HCT116 (cell line): ENCODE data around the gene MBOAT7. TPM values are rescaled to one million over a fixed set of nuclear protein-coding genes. Genes with fewer than 3 reads are reported as not detected.

ENCODE experiments used
- ATAC-seq: fragments of 200-7000 bp; cut with Tn5 transposase; 2 replicates; pipeline ENCODE4 v1.9.1; 2020; ENCODE audit warnings: mild to moderate bottlenecking, moderate library complexity
- BruUV-seq: library from RNA; stranded (reverse); fragments of 400-500 nt; replicated peaks from 2 replicates; lab custom pipeline; 2021; lab: Mats Ljungman, UMichigan
- CTCF ChIA-PET: fragments of 300-600 bp; sonication (Branson Sonifier 250); formaldehyde crosslinking; loops from one replicate; lab custom pipeline; 2021; ENCODE audit warnings: antibody characterized with exemption; lab: Charles Lee
- POLR2A ChIA-PET: fragments of 300-600, 350-600 bp; sonication (Branson Sonifier 250); formaldehyde crosslinking; loops from one replicate; lab custom pipeline; 2021; ENCODE audit warnings: antibody characterized with exemption; lab: Charles Lee
- RAD21 ChIA-PET, 2 experiments: fragments of 300-600 bp; sonication (Branson Sonifier 250); formaldehyde crosslinking; loops; one replicate each; lab custom pipeline; 2023; ENCODE audit warnings: low total read pairs in 2 of 2; ENCODE audit not compliant: uncharacterized antibody in 2 of 2, unreplicated experiment in 2 of 2, low non-redundant PET in 1 of 2; lab: Charles Lee
- DNase-seq: peaks from one replicate; pipeline ENCODE4 v3.0.0-alpha.2; 2010; ENCODE audit warnings: low read depth, low spot score
- H2AFZ ChIP-seq: fragments of 200-600 bp; shearing (Covaris generic), sonication (generic); 2 replicates; pipeline ENCODE4 v1.6.1; 2017; ENCODE audit warnings: low read depth, mixed run types, mixed read lengths, antibody characterized with exemption, low read length; ENCODE audit not compliant: poor library complexity, severe bottlenecking
- H3K27ac ChIP-seq: 2 replicates; pipeline ENCODE4 v1.5.1; 2012; ENCODE audit warnings: low read depth, low read length
- H3K27me3 ChIP-seq: fragments of 200-600 bp; sonication (generic); 2 replicates; pipeline ENCODE4 v1.6.1; 2016; ENCODE audit warnings: mixed run types, low read length, mixed read lengths; ENCODE audit not compliant: insufficient read depth
- H3K36me3 ChIP-seq, 2 experiments: fragments of 200-500 bp in 1 of 2; fragments of 200-600 bp in 1 of 2; sonication (Bioruptor generic) in 1 of 2; sonication (generic) in 1 of 2; 2 replicates each; pipeline versions ENCODE4 v1.5.1 to v1.6.1; 2014 to 2016; ENCODE audit warnings: low read length in 2 of 2, inconsistent platforms in 1 of 2, mixed read lengths in 1 of 2, mixed run types in 1 of 2; ENCODE audit not compliant: insufficient read depth in 2 of 2, control insufficient read depth in 1 of 2
- H3K4me1 ChIP-seq, 2 experiments: fragments of 200-600 bp in 1 of 2; sonication (generic) in 1 of 2; 2 replicates each; pipeline versions ENCODE4 v1.5.1 to v1.6.1; 2012 to 2017; ENCODE audit warnings: low read length in 2 of 2, inconsistent platforms in 1 of 2, mild to moderate bottlenecking in 1 of 2, mixed read lengths in 1 of 2, mixed run types in 1 of 2, moderate library complexity in 1 of 2; ENCODE audit not compliant: insufficient read depth in 2 of 2, control insufficient read depth in 1 of 2
- H3K4me2 ChIP-seq: fragments of 200-600 bp; sonication (generic); 2 replicates; pipeline ENCODE4 v1.6.1; 2017; ENCODE audit warnings: mixed run types, low read length, mixed read lengths
- H3K4me3 ChIP-seq, 2 experiments: fragments of 200-600 bp in 1 of 2; sonication (generic) in 1 of 2; replicated peaks in 1 of 2; 2 replicates each; pipeline ENCODE4 v1.5.1; 2011 to 2016; ENCODE audit warnings: low read length in 2 of 2, control low read depth in 1 of 2, low read depth in 1 of 2, mild to moderate bottlenecking in 1 of 2, mixed read lengths in 1 of 2, mixed run types in 1 of 2
- H3K79me2 ChIP-seq: fragments of 200-600 bp; sonication (generic); 2 replicates; pipeline ENCODE4 v1.6.1; 2017; ENCODE audit warnings: mild to moderate bottlenecking, mixed run types, low read length, moderate library complexity, mixed read lengths; ENCODE audit not compliant: insufficient read depth
- H3K9ac ChIP-seq: fragments of 200-600 bp; sonication (generic); 2 replicates; pipeline ENCODE4 v1.6.1; 2016; ENCODE audit warnings: low read length, mixed read lengths
- H3K9me2 ChIP-seq: fragments of 200-600 bp; sonication (generic), shearing (Covaris generic); 2 replicates; pipeline ENCODE4 v1.6.1; 2017; ENCODE audit warnings: mixed run types, mild to moderate bottlenecking, moderate library complexity; ENCODE audit not compliant: insufficient read depth
- H3K9me3 ChIP-seq, 2 experiments: fragments of 200-500 bp in 1 of 2; fragments of 200-600 bp in 1 of 2; sonication (Bioruptor generic) in 1 of 2; sonication (generic) in 1 of 2; 2 replicates each; pipeline ENCODE4 v1.6.1; 2014 to 2017; ENCODE audit warnings: low read length in 2 of 2, mixed read lengths in 2 of 2, inconsistent platforms in 1 of 2, low read depth in 1 of 2, mild to moderate bottlenecking in 1 of 2, mixed run types in 1 of 2, moderate library complexity in 1 of 2; ENCODE audit not compliant: control insufficient read depth in 1 of 2, insufficient read depth in 1 of 2
- H4K20me1 ChIP-seq: fragments of 200-600 bp; sonication (generic), shearing (Covaris generic); 2 replicates; pipeline ENCODE4 v1.6.1; 2017; ENCODE audit warnings: mixed run types, mild to moderate bottlenecking, moderate library complexity; ENCODE audit not compliant: insufficient read depth
- FOSL1 ChIP-seq: IDR thresholded peaks from 2 replicates; pipeline ENCODE4 v1.6.1; 2012; ENCODE audit warnings: low read depth
- POLR2A ChIP-seq: IDR thresholded peaks from 2 replicates; pipeline ENCODE4 v1.7.0; 2011; ENCODE audit warnings: borderline replicate concordance; ENCODE audit not compliant: insufficient read depth, insufficient read length; ENCODE audit errors: extremely low read depth
- POLR2AphosphoS5 ChIP-seq: IDR thresholded peaks from 2 replicates; pipeline ENCODE4 v1.6.1; 2011; ENCODE audit warnings: mild to moderate bottlenecking, low read depth, low read length, moderate library complexity
- intact Hi-C: fragments of 100-400 bp; cut with micrococcal nuclease; formaldehyde crosslinking; loops from 2 replicates; pipeline ENCODE4 v1.10.0; 2022
- total RNA-seq: library from RNA; stranded (reverse); gene quantifications from one replicate; pipeline ENCODE4 v1.2.1, GENCODE V29; 2021; ENCODE audit not compliant: unreplicated experiment
- TF ChIP-seq, protein P1 (sequence below), 3 experiments: fragments of 200-600 bp in 1 of 3; sonication (generic) in 1 of 3; IDR thresholded peaks in 2 of 3; conservative IDR thresholded peaks in 1 of 3; 2 replicates each; pipeline ENCODE4 v1.5.1; 2012 to 2017; ENCODE audit warnings: low read depth in 2 of 3, low read length in 2 of 3, antibody characterized with exemption in 1 of 3, borderline replicate concordance in 1 of 3, control low read depth in 1 of 3, mild to moderate bottlenecking in 1 of 3, mixed read lengths in 1 of 3, mixed run types in 1 of 3, moderate library complexity in 1 of 3; ENCODE audit not compliant: insufficient read depth in 1 of 3

MBOAT7 gene
- total RNA-seq, 1 experiment from 2014 or later: 113 TPM

DNA sequence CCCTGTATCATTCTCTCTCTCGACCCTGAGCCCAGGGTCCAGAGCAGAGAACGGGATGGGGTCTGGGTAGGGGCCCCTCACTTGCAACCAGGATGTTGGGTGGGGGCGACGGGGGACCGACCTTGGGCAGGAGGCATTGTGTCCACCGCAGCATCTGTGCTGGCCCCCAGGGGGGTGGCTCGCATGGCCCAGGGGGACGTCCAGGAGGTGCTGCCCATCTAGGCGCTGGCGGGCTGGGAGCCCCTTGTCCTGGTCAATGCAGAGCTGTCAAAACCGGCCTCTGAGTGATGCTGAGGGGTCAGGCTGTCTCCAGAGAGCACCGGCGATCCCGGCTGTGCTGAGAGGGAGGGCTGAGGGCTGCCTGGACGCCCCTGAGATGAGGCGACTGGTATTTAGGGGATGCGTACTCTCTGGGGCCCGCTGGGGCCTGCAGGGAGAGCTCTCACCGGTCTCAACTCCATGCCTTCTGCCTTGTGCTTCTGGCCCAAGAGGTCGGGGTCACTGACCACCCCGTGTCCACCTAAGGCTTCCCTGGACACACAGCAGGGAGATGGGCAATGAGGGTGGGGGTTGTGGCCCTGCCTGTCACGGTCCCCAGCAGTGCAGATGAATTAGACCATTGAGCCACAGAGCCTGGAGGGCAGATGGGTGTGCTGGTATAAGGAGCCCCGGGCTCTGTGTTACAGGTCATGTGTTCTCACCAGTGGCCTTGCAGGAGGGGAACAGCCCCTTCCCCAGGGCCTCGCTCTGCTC lies 19.9 kb upstream of the MBOAT7 start:
- Histone ChIP-seq H2AFZ (no peak overlapping the region), H3K27me3 (no peaks in the 10 kb centered on the region), H3K79me2 (peaks cover 38% of the 10 kb centered on the region), H3K4me2 (peak overlapping the region; percentile 5; the same call in 1 of the 2 replicates)
- TF ChIP-seq, protein P1, sequence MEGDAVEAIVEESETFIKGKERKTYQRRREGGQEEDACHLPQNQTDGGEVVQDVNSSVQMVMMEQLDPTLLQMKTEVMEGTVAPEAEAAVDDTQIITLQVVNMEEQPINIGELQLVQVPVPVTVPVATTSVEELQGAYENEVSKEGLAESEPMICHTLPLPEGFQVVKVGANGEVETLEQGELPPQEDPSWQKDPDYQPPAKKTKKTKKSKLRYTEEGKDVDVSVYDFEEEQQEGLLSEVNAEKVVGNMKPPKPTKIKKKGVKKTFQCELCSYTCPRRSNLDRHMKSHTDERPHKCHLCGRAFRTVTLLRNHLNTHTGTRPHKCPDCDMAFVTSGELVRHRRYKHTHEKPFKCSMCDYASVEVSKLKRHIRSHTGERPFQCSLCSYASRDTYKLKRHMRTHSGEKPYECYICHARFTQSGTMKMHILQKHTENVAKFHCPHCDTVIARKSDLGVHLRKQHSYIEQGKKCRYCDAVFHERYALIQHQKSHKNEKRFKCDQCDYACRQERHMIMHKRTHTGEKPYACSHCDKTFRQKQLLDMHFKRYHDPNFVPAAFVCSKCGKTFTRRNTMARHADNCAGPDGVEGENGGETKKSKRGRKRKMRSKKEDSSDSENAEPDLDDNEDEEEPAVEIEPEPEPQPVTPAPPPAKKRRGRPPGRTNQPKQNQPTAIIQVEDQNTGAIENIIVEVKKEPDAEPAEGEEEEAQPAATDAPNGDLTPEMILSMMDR (IDR thresholded peaks at IDR 0.05 in 2 of 3, conservative IDR thresholded peaks at IDR 0.05 in 1 of 3; ENCODE audit: borderline replicate concordance in 1 of 3, insufficient read depth in 1 of 3, low read depth in 2 of 3, low read length in 2 of 3): no peak
- TF ChIP-seq POLR2AphosphoS5: peak; percentile 38; the same call in 1 of the 2 replicates
- TF ChIP-seq, all 23 proteins: peak for 1
- H3K9me3 ChIP-seq: no peaks in the 10 kb centered on the region
- BruUV-seq: no TSS peak
- H3K9ac ChIP-seq: peak overlapping the region; percentile 20
- ChIA-PET CTCF (interaction anchor here (1.5 kb wide), 1 partner anchor 72 kb away, joined by 3 read pairs; the partner anchor contains the start of gene CNOT3), POLR2A (interaction anchor here (1.4 to 2.0 kb wide), 3 partner anchors 8 to 18 kb away, joined by 3 to 9 read pairs (median 5); partner anchors contain the start of gene TSEN34), RAD21 (no interaction called here)
- ATAC-seq (peak; percentile 47), DNase-seq (no peak)
- H3K9me2 ChIP-seq: no peaks in the 10 kb centered on the region
- peaks cover 46% of the 10 kb centered on the region; the same call in 1 of the 2 replicates for H4K20me1 ChIP-seq
- peaks cover 9 to 39% of the 10 kb centered on the region in 2 experiments; a peak in 3 of 4 replicates for H3K4me1 ChIP-seq
- intact Hi-C loops: no loop called here
- peaks cover 31 to 41% of the 10 kb centered on the region in 2 experiments; a peak in 3 of 4 replicates for H3K36me3 ChIP-seq
- peak overlapping the region; percentile 53 for H3K27ac ChIP-seq
- H3K4me3 ChIP-seq: no peak overlapping the region

DNA sequence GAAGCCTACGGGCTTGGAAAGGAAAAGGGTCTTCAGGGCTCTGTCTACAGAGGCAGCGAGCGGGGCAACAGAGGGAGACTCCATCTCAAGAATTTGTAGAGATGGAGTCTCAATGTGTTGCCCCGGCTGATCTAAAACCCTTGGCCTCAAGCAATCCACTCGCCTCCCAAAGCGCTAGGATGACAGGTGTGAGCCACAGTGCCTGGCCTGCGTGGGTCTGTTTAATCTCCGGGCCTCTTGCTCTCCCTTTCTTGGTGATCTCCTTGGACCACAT lies 19.3 kb upstream of the MBOAT7 start:
- peaks cover 9 to 41% of the 10 kb centered on the region in 2 experiments; a peak in 3 of 4 replicates for H3K4me1 ChIP-seq
- H3K27ac ChIP-seq: no peak overlapping the region
- CTCF ChIA-PET: interaction anchor here (1.5 kb wide), 1 partner anchor 72 kb away, joined by 3 read pairs; the partner anchor contains the start of gene CNOT3
- H3K9me3 ChIP-seq: no peaks in the 10 kb centered on the region
- DNase-seq (no peak), ATAC-seq (peak; percentile 37)
- peaks cover 50% of the 10 kb centered on the region; the same call in 1 of the 2 replicates for H4K20me1 ChIP-seq
- RAD21 ChIA-PET: no interaction called here
- no peak overlapping the region for H3K9ac ChIP-seq
- peaks cover 43% of the 10 kb centered on the region for H3K79me2 ChIP-seq
- no peak overlapping the region for H3K4me3 ChIP-seq
- H2AFZ ChIP-seq: no peak overlapping the region
- H3K9me2 ChIP-seq: no peaks in the 10 kb centered on the region
- POLR2A ChIA-PET: interaction anchor here (1.0 kb wide), 1 partner anchor 18 kb away, joined by 3 read pairs; the partner anchor contains the start of gene TSEN34
- no peak overlapping the region for H3K4me2 ChIP-seq
- peaks cover 33 to 45% of the 10 kb centered on the region in 2 experiments for H3K36me3 ChIP-seq
- intact Hi-C loops: no loop called here
- TF ChIP-seq POLR2A (peak; percentile 8), FOSL1 (no peak)
- H3K27me3 ChIP-seq: no peaks in the 10 kb centered on the region
- no TSS peak for BruUV-seq
